GM12872 (cell line): ENCODE results near the gene SNX24.

Experiments used
- CTCF ChIP-seq: IDR thresholded peaks from 3 replicates; pipeline ENCODE4 v1.5.1; 2011; ENCODE audit warnings: low read depth, mild to moderate bottlenecking, low read length, moderate library complexity; ENCODE audit not compliant: insufficient read depth

SNX24 gene

GRCh38 chr5:123028222-123028621, 182.8 kb downstream of the SNX24 start:
- TF ChIP-seq CTCF: no peak

- no peak for TF ChIP-seq CTCF
Observed at GRCh38 chr5:123033157-123033671, 187.8 kb downstream of the SNX24 start.

GRCh38 chr5:123035360-123035917, 190.0 kb downstream of the SNX24 start:
- TF ChIP-seq CTCF: no peak

GRCh38 chr5:123035918-123036390, 190.5 kb downstream of the SNX24 start:
- no peak for TF ChIP-seq CTCF

GRCh38 chr5:123036391-123037103, 191.1 kb downstream of the SNX24 start, which contains the start of gene PPIC:
PPIC (minus strand) TSS chr5:123036725; CDS start chr5:123036625, 100 bp downstream.
- no peak for TF ChIP-seq CTCF

GRCh38 chr5:123037104-123037418, 191.6 kb downstream of the SNX24 start:
- TF ChIP-seq CTCF: no peak

- TF ChIP-seq CTCF: no peak
Observed at GRCh38 chr5:123039673-123040072, 194.3 kb downstream of the SNX24 start.
